Cerebellar cortex (tissue), 1 donor: ENCODE results near the gene FDCSP.
"Not testable (repeated sequence)": the region's sequence is repeated elsewhere in the genome, so short reads cannot be mapped to it uniquely, and the experiment has no call there.

Source experiments
- DNase-seq: peaks from one replicate; pipeline ENCODE4 v3.0.0-alpha.2; 2015; ENCODE audit warnings: low spot score

Gene FDCSP

DNA sequence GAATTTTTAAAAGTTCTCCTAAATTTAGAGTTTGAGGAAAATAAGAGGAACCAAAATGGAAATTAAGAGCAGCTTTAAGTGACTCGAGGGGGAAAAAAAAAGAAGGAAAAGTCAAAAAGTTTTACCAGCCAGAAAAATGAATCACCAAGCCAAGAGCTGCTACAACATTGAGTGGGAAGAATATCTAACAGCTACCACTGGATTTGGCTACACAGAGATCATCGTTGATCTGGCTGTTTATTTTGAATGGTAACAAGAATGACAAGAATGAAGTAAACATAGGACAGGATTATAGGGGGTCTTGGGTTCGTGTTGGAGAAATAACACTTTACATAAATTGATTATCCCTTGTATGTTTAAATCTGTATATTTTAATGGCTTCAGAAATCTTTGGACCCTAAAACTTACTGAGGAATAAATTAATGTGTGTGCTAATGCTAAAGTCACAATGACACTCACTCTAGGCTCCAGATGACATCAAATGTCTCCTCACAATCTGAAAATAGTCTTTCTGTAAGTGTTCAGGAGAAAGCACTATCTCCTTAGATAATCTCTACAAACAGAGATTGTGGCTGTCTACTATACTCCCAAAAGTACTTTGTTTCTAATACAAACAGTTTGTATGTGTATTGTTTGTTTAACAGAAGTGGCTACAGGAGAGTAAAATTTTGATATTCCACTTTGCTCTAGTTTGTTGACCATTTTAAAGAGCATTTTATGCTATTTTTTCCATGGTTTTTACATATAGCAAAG, 13.4 kb downstream of the FDCSP start:
- no peak for DNase-seq

- DNase-seq = no peak
Observed at GRCh38 chr4:70239884-70240591, 14.1 kb downstream of the FDCSP start.

- not testable (repeated sequence) for DNase-seq
Observed at GRCh38 chr4:70242297-70242696, 16.4 kb downstream of the FDCSP start, which contains the start of gene CSN3. CSN3 (plus strand) TSS chr4:70242597; CDS start chr4:70244820, 2,223 bp downstream.

DNA sequence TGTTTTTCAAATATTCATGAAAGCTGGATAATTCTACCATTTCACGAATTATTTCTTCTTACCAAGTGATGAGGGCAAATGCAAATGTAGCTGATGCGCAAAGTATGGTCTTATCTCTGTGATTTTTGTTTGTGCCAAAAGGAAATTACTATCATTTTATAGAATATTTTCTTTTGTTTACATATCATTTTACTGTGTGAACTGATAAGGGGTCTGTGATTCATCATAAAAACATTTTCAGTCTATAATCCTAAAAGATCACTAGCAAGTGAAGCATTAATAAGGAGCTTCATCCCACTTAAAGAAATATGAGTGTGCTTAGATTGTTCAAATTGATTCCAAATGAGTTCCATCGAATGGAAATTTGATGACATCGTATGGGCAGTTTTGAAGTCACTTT, 17.2 kb downstream of the FDCSP start:
- no peak for DNase-seq

- DNase-seq = no peak
Observed at GRCh38 chr4:70251250-70251944, 25.5 kb downstream of the FDCSP start.

DNA sequence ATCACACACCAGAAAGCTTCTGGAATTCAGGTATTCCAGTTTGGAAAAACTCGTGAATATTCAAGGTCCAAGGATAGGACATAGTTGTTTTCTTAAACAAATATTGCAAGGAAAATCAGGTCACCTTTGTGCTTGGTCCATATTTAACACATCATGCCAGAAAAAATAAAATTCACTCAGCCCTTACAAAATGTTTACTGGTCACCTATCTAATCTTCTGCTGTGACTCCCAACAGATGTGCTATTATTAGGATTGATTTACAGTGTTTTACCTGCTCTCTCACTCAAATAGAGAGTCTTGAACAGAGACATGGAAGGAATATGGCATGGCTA, 26.0 kb downstream of the FDCSP start:
- DNase-seq = no peak

GRCh38 chr4:70269674-70270073, 43.8 kb downstream of the FDCSP start:
- DNase-seq = no peak

GRCh38 chr4:70277121-70277520, 51.2 kb downstream of the FDCSP start:
- DNase-seq = no peak

- DNase-seq = no peak
Observed at GRCh38 chr4:70280567-70280966, 54.6 kb downstream of the FDCSP start.
